Keratinocyte (primary cell): ENCODE measurements around the gene ALDH9A1. TPM values are rescaled to one million over a fixed set of nuclear protein-coding genes. Genes with fewer than 3 reads are reported as not detected.

Experiments
- DNase-seq: peaks from one replicate; pipeline ENCODE4 v3.0.0-alpha.2; 2011; ENCODE audit warnings: low read depth, missing footprints, low spot score
- FAIRE-seq: peaks from 2 replicates; lab custom pipeline; 2011; peaks lifted over from hg19 to GRCh38; lab: Jason Lieb, UNC
- H2AFZ ChIP-seq: 2 replicates; pipeline ENCODE4 v1.6.0; 2012; ENCODE audit warnings: low read length, control low read depth, inconsistent platforms; ENCODE audit not compliant: control insufficient read depth
- H3K27ac ChIP-seq: 2 replicates; pipeline ENCODE4 v1.5.1; 2011; ENCODE audit warnings: low read length; ENCODE audit not compliant: control insufficient read depth, insufficient read depth
- H3K27me3 ChIP-seq: 3 replicates; pipeline ENCODE4 v1.6.0; 2011; ENCODE audit warnings: low read length; ENCODE audit not compliant: control insufficient read depth, insufficient read depth; ENCODE audit errors: extremely low read depth
- H3K36me3 ChIP-seq, 2 experiments: 2 replicates in 1 of 2; 3 replicates in 1 of 2; pipeline ENCODE4 v1.5.1; 2011; ENCODE audit warnings: low read length in 2 of 2, mild to moderate bottlenecking in 1 of 2; ENCODE audit not compliant: control insufficient read depth in 2 of 2, insufficient read depth in 2 of 2; ENCODE audit errors: extremely low read depth in 1 of 2
- H3K4me1 ChIP-seq: 3 replicates; pipeline ENCODE4 v1.5.1; 2011; ENCODE audit warnings: low read length; ENCODE audit not compliant: control insufficient read depth, insufficient read depth; ENCODE audit errors: extremely low read depth
- H3K4me2 ChIP-seq: 3 replicates; pipeline ENCODE4 v1.6.0; 2011; ENCODE audit warnings: low read depth, low read length; ENCODE audit not compliant: control insufficient read depth, insufficient read depth; ENCODE audit errors: extremely low read depth
- H3K4me3 ChIP-seq, 3 experiments: fragments of 200-600 bp in 1 of 3; sonication (generic) in 1 of 3; 2 replicates in 2 of 3; 3 replicates in 1 of 3; pipeline ENCODE4 v1.5.1; 2011 to 2016; ENCODE audit warnings: low read length in 3 of 3, mild to moderate bottlenecking in 3 of 3, control low read depth in 2 of 3, inconsistent platforms in 1 of 3, low read depth in 1 of 3, mixed read lengths in 1 of 3, mixed run types in 1 of 3, moderate library complexity in 1 of 3; ENCODE audit not compliant: control insufficient read depth in 2 of 3, insufficient read depth in 2 of 3; ENCODE audit errors: extremely low read depth in 1 of 3
- H3K79me2 ChIP-seq: 2 replicates; pipeline ENCODE4 v1.6.0; 2012; ENCODE audit warnings: low read length; ENCODE audit not compliant: control insufficient read depth, insufficient read depth
- H3K9ac ChIP-seq: 3 replicates; pipeline ENCODE4 v1.6.0; 2011; ENCODE audit warnings: low read length; ENCODE audit not compliant: control insufficient read depth, insufficient read depth; ENCODE audit errors: extremely low read depth
- H3K9me1 ChIP-seq: 3 replicates; pipeline ENCODE4 v1.6.0; 2011; ENCODE audit warnings: low read length; ENCODE audit not compliant: control insufficient read depth, insufficient read depth; ENCODE audit errors: extremely low read depth
- H3K9me3 ChIP-seq: 2 replicates; pipeline ENCODE4 v1.5.1; 2012; ENCODE audit warnings: low read depth, low read length; ENCODE audit not compliant: control insufficient read depth
- H4K20me1 ChIP-seq: 3 replicates; pipeline ENCODE4 v1.6.0; 2011; ENCODE audit warnings: low read length; ENCODE audit not compliant: control insufficient read depth, insufficient read depth; ENCODE audit errors: extremely low read depth
- EZH2 ChIP-seq: IDR thresholded peaks from one replicate; pipeline ENCODE4 v1.6.1; 2012; ENCODE audit warnings: inconsistent platforms, mild to moderate bottlenecking, low read length, moderate library complexity
- dilution Hi-C: fragments of 300-500 bp; cut with MboI; formaldehyde crosslinking; loops from one replicate; pipeline ENCODE4 v1.7.0; 2020; ENCODE audit warnings: low sequenced_read_pairs; ENCODE audit not compliant: extremely low pct_ligation_motif_present
- polyA plus RNA-seq, 5 experiments: library from polyadenylated mRNA; depleted of rRNA in 3 of 5; stranded (reverse) in 3 of 5; stranded (forward) in 1 of 5; unstranded in 1 of 5; fragments of >200 nt; gene quantifications; 1 replicate in 1 of 5; 2 replicates in 3 of 5; 3 replicates in 1 of 5; pipeline versions ENCODE4 v1.2.1 to v1.2.3, GENCODE V29; 2011 to 2012; ENCODE audit warnings: missing spikeins in 2 of 5, low read depth in 1 of 5, low replicate concordance in 1 of 5
- TF ChIP-seq, protein P1 (sequence below), 3 experiments: IDR thresholded peaks in 1 of 3; conservative IDR thresholded peaks in 1 of 3; optimal IDR thresholded peaks in 1 of 3; 2 replicates in 2 of 3; 3 replicates in 1 of 3; pipeline versions ENCODE3 to v1.5.1; 2011; ENCODE audit warnings: low read length in 3 of 3, mild to moderate bottlenecking in 3 of 3, moderate library complexity in 2 of 3, control low read depth in 1 of 3, inconsistent platforms in 1 of 3; ENCODE audit not compliant: insufficient read depth in 2 of 3; ENCODE audit errors: extremely low read depth in 1 of 3

Gene ALDH9A1
- polyA plus RNA-seq, 1 donor (not counting 4 experiments of a cell fraction or from before 2014, with no cell fraction given), result 77.4 TPM

GRCh38 chr1:165637427-165637826 is 60.9 kb downstream of the ALDH9A1 start:
- peaks cover 16% of the 10 kb centered on the region for H3K4me1 ChIP-seq
- dilution Hi-C loops, result no loop called here
- H3K9me3 ChIP-seq, result no peaks in the 10 kb centered on the region
- peaks cover 2% of the 10 kb centered on the region for H4K20me1 ChIP-seq
- no peak overlapping the region for H3K27ac ChIP-seq
- FAIRE-seq, result no peak
- no peak for DNase-seq
- H2AFZ ChIP-seq, result no peak overlapping the region
- H3K79me2 ChIP-seq, result peaks cover 30% of the 10 kb centered on the region
- no peak overlapping the region for H3K4me3 ChIP-seq
- H3K9ac ChIP-seq, result no peak overlapping the region
- no peak overlapping the region for H3K4me2 ChIP-seq
- TF ChIP-seq EZH2, result no peak
- TF ChIP-seq, protein P1, sequence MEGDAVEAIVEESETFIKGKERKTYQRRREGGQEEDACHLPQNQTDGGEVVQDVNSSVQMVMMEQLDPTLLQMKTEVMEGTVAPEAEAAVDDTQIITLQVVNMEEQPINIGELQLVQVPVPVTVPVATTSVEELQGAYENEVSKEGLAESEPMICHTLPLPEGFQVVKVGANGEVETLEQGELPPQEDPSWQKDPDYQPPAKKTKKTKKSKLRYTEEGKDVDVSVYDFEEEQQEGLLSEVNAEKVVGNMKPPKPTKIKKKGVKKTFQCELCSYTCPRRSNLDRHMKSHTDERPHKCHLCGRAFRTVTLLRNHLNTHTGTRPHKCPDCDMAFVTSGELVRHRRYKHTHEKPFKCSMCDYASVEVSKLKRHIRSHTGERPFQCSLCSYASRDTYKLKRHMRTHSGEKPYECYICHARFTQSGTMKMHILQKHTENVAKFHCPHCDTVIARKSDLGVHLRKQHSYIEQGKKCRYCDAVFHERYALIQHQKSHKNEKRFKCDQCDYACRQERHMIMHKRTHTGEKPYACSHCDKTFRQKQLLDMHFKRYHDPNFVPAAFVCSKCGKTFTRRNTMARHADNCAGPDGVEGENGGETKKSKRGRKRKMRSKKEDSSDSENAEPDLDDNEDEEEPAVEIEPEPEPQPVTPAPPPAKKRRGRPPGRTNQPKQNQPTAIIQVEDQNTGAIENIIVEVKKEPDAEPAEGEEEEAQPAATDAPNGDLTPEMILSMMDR (optimal IDR thresholded peaks at IDR 0.05 in 1 of 3, IDR thresholded peaks at IDR 0.05 in 1 of 3, conservative IDR thresholded peaks at IDR 0.05 in 1 of 3; ENCODE audit: extremely low read depth in 1 of 3, insufficient read depth in 2 of 3, low read length in 3 of 3), result no peak
- no peaks in the 10 kb centered on the region for H3K9me1 ChIP-seq
- H3K27me3 ChIP-seq, result no peaks in the 10 kb centered on the region
- peaks cover 3 to 9% of the 10 kb centered on the region in 2 experiments for H3K36me3 ChIP-seq

GRCh38 chr1:165635823-165636222 is 62.5 kb downstream of the ALDH9A1 start:
- Histone ChIP-seq H3K27me3 (no peaks in the 10 kb centered on the region), H3K9ac (no peak overlapping the region), H3K27ac (no peak overlapping the region), H4K20me1 (peaks cover 2% of the 10 kb centered on the region), H3K4me3 (no peak overlapping the region), H3K79me2 (peaks cover 32% of the 10 kb centered on the region), H3K4me2 (no peak overlapping the region), H3K4me1 (peaks cover 20% of the 10 kb centered on the region), H3K9me1 (no peaks in the 10 kb centered on the region), H3K9me3 (no peaks in the 10 kb centered on the region), H2AFZ (no peak overlapping the region), H3K36me3 (peaks cover 3 to 9% of the 10 kb centered on the region in 2 experiments)
- dilution Hi-C loops, result no loop called here
- DNase-seq (no peak), FAIRE-seq (no peak)
- no peak for TF ChIP-seq EZH2
- TF ChIP-seq, protein P1 (optimal IDR thresholded peaks at IDR 0.05 in 1 of 3, IDR thresholded peaks at IDR 0.05 in 1 of 3, conservative IDR thresholded peaks at IDR 0.05 in 1 of 3; ENCODE audit: extremely low read depth in 1 of 3, insufficient read depth in 2 of 3, low read length in 3 of 3), result no peak
